ENCODE data around the gene SPATA6. TPM values are rescaled to one million over a fixed set of nuclear protein-coding genes. Genes with fewer than 3 reads are reported as not detected.

SPATA6 gene
- total and polyA plus RNA-seq, 2 of the 13 experiments (the other 11 are each of a cell fraction or from before 2014, with no cell fraction given): 0.81 to 3.3 TPM

DNA sequence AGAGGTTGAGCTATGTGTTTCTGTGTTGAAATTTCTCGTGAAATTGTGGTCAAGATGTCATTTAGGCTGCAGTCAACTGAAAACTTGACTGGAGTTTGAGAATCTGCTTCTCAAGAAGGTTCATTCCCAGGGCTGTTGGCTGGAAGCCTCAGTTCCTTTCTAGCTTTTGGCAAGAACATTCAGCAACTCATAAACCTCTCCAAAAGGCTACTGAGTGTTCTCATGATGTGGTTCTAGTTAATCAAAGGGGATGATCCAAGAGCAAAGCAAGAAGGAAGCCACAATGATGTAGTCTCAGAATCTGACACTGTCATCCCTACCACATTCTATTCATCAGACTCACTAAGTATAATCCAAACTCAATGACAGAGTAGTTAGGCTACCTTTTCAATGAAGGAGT is 66.6 kb downstream of the SPATA6 start (continued):
- no peak for TF ChIP-seq SRY (CRISPR knock-in tag; IDR thresholded peaks at IDR 0.05)
- TF ChIP-seq, protein P1, sequence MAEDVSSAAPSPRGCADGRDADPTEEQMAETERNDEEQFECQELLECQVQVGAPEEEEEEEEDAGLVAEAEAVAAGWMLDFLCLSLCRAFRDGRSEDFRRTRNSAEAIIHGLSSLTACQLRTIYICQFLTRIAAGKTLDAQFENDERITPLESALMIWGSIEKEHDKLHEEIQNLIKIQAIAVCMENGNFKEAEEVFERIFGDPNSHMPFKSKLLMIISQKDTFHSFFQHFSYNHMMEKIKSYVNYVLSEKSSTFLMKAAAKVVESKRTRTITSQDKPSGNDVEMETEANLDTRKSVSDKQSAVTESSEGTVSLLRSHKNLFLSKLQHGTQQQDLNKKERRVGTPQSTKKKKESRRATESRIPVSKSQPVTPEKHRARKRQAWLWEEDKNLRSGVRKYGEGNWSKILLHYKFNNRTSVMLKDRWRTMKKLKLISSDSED (CRISPR knock-in tag; IDR thresholded peaks at IDR 0.05): no peak
- no peak for TF ChIP-seq ONECUT2 (CRISPR knock-in tag; IDR thresholded peaks at IDR 0.05)

DNA sequence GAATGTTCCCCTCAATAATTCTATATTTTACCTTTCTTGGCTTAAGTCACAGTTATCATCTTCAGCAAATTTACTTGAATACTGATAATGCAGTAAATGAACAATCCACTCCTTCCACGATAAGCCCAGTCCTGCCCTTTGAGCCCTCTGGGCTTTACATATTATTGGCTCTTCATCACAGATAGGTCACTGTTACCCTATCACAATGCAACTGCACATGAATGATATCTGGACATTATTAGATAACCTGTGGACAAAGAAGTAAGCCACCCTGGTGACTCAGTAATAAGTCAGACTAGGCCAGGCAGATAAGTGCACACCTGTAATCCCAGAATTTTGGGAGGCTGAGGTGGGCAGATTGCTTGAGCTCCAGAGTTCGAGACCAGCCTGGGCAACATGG is 69.4 kb downstream of the SPATA6 start:
- no peak for TF ChIP-seq ZNF451 (CRISPR knock-in tag; IDR thresholded peaks at IDR 0.05)
- TF ChIP-seq, protein P2, sequence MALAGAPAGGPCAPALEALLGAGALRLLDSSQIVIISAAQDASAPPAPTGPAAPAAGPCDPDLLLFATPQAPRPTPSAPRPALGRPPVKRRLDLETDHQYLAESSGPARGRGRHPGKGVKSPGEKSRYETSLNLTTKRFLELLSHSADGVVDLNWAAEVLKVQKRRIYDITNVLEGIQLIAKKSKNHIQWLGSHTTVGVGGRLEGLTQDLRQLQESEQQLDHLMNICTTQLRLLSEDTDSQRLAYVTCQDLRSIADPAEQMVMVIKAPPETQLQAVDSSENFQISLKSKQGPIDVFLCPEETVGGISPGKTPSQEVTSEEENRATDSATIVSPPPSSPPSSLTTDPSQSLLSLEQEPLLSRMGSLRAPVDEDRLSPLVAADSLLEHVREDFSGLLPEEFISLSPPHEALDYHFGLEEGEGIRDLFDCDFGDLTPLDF (CRISPR knock-in tag; IDR thresholded peaks at IDR 0.05): no peak
- TF ChIP-seq SP4 (CRISPR knock-in tag; IDR thresholded peaks at IDR 0.05): no peak
- TF ChIP-seq CHCHD3 (CRISPR knock-in tag; IDR thresholded peaks at IDR 0.05): no peak
- TF ChIP-seq, protein P3, sequence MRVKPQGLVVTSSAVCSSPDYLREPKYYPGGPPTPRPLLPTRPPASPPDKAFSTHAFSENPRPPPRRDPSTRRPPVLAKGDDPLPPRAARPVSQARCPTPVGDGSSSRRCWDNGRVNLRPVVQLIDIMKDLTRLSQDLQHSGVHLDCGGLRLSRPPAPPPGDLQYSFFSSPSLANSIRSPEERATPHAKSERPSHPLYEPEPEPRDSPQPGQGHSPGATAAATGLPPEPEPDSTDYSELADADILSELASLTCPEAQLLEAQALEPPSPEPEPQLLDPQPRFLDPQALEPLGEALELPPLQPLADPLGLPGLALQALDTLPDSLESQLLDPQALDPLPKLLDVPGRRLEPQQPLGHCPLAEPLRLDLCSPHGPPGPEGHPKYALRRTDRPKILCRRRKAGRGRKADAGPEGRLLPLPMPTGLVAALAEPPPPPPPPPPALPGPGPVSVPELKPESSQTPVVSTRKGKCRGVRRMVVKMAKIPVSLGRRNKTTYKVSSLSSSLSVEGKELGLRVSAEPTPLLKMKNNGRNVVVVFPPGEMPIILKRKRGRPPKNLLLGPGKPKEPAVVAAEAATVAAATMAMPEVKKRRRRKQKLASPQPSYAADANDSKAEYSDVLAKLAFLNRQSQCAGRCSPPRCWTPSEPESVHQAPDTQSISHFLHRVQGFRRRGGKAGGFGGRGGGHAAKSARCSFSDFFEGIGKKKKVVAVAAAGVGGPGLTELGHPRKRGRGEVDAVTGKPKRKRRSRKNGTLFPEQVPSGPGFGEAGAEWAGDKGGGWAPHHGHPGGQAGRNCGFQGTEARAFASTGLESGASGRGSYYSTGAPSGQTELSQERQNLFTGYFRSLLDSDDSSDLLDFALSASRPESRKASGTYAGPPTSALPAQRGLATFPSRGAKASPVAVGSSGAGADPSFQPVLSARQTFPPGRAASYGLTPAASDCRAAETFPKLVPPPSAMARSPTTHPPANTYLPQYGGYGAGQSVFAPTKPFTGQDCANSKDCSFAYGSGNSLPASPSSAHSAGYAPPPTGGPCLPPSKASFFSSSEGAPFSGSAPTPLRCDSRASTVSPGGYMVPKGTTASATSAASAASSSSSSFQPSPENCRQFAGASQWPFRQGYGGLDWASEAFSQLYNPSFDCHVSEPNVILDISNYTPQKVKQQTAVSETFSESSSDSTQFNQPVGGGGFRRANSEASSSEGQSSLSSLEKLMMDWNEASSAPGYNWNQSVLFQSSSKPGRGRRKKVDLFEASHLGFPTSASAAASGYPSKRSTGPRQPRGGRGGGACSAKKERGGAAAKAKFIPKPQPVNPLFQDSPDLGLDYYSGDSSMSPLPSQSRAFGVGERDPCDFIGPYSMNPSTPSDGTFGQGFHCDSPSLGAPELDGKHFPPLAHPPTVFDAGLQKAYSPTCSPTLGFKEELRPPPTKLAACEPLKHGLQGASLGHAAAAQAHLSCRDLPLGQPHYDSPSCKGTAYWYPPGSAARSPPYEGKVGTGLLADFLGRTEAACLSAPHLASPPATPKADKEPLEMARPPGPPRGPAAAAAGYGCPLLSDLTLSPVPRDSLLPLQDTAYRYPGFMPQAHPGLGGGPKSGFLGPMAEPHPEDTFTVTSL (CRISPR knock-in tag; IDR thresholded peaks at IDR 0.05; ENCODE audit: borderline replicate concordance): no peak
- TF ChIP-seq, protein P4, sequence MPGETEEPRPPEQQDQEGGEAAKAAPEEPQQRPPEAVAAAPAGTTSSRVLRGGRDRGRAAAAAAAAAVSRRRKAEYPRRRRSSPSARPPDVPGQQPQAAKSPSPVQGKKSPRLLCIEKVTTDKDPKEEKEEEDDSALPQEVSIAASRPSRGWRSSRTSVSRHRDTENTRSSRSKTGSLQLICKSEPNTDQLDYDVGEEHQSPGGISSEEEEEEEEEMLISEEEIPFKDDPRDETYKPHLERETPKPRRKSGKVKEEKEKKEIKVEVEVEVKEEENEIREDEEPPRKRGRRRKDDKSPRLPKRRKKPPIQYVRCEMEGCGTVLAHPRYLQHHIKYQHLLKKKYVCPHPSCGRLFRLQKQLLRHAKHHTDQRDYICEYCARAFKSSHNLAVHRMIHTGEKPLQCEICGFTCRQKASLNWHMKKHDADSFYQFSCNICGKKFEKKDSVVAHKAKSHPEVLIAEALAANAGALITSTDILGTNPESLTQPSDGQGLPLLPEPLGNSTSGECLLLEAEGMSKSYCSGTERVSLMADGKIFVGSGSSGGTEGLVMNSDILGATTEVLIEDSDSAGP (CRISPR knock-in tag; IDR thresholded peaks at IDR 0.05; ENCODE audit: borderline replicate concordance): no peak
- no peak for TF ChIP-seq ZNF891 (CRISPR knock-in tag; IDR thresholded peaks at IDR 0.05)
- TF ChIP-seq ZSCAN12 (CRISPR knock-in tag; IDR thresholded peaks at IDR 0.05): no peak
- TF ChIP-seq ZNF333 (CRISPR knock-in tag; IDR thresholded peaks at IDR 0.05; ENCODE audit: borderline replicate concordance): no peak
- TF ChIP-seq ZNF12 (CRISPR knock-in tag; IDR thresholded peaks at IDR 0.05): no peak
- TF ChIP-seq YY1 (IDR thresholded peaks at IDR 0.05; ENCODE audit: insufficient read depth, insufficient replicate concordance, low read depth, low read length): no peak
- CTCF ChIA-PET (ENCODE audit: low intra/inter-chr PET ratio, low total read pairs): no interaction called here
- Histone ChIP-seq H3K4me1 (ENCODE audit: insufficient read depth, low read length) (peaks cover 9% of the 10 kb centered on the region; the same call in 1 of the 2 replicates), H3K4me3 (replicated peaks in 1 of 3; ENCODE audit: insufficient read depth in 1 of 3, low read depth in 2 of 3, low read length in 3 of 3) (no peak overlapping the region), H3K9ac (ENCODE audit: insufficient read depth, low read depth, low read length) (no peak overlapping the region), H3K9me3 (ENCODE audit: low read length) (no peaks in the 10 kb centered on the region), H3K27ac (ENCODE audit: extremely low read length, insufficient read depth, low read length) (no peak overlapping the region), H3K79me2 (ENCODE audit: insufficient read depth, low read length) (no peaks in the 10 kb centered on the region), H4K20me1 (ENCODE audit: insufficient read depth, low read length) (no peaks in the 10 kb centered on the region), H3K36me3 (replicated peaks in 1 of 2; ENCODE audit: control insufficient read depth in 1 of 2, insufficient read depth in 2 of 2, low read length in 2 of 2) (no peaks in the 10 kb centered on the region), H3K27me3 (ENCODE audit: control insufficient read depth in 1 of 2, insufficient read depth in 2 of 2, low read length in 2 of 2) (no peaks in the 10 kb centered on the region), H3K4me2 (ENCODE audit: low read depth, low read length) (no peak overlapping the region), H2AFZ (ENCODE audit: low read length) (no peak overlapping the region)
- ATAC-seq (no peak), FAIRE-seq (no peak), DNase-seq (ENCODE audit: low spot score) (no peak)
- 33% methylated on average over 2 of the region's 2 CpGs for WGBS (ENCODE audit: low lambda C conversion rate)
- in situ Hi-C loops (cut with HindIII; ENCODE audit: extremely low pct_ligation_motif_present, low pct_unique_long_range_greater_than_20kb) (no loop called here), intact Hi-C loops (cut with micrococcal nuclease; ENCODE audit: unreplicated experiment) (no loop called here)
- POLR2A ChIA-PET: no interaction called here
- no TSS peak for BruUV-seq (replicated peaks)

Data from HepG2 (cell line).